ENCODE results near the gene PCSK6. TPM values are rescaled to one million over a fixed set of nuclear protein-coding genes. Genes with fewer than 3 reads are reported as not detected.

PCSK6 gene
- total RNA-seq, 1 donor from 2014 or later, result 0.40 TPM

DNA sequence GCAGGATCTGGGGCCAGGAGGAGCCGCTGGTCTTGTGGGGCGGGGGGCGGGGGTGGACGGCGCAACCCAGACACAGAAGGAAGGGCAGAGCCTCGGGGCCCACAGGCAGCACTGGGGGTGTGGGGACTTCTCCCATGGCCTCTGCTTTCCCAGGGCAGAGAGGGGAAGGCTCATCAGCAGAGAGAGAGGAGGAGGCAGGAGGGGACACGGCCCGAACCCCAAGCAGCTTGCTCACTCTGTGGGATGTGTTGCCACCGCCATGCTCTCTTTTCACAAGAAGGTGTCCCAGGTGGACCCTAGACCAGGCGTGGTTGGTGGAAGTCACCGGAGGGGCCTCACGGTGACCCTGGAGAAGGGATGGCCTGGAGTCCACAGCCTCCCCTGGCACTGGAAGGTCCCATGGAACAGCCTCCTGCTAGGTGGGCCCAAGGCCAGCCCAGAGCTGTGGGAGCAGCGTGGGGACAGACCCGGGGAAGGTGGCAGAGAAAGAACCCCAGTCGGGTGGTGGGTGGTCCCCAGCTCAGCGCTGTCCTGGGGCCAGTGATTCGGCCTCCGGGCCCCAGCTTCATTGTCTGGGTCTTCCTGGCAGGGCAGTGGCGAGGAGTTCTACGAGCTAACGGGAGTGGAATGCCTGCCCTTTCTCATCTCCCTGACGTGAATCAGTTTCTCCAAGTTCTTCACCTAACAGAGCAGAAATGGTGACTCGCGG, 46.8 kb upstream of the PCSK6 start:
- Mint-ChIP-seq H3K27me3 (ENCODE audit: low read depth) (peaks cover 18% of the 10 kb centered on the region), H3K27ac (ENCODE audit: unreplicated experiment) (no peak overlapping the region), H3K4me1 (ENCODE audit: low read depth) (peaks cover 20% of the 10 kb centered on the region), H3K9me3 (ENCODE audit: low read depth) (peaks cover 5% of the 10 kb centered on the region), H3K36me3 (ENCODE audit: low read depth) (peaks cover 1% of the 10 kb centered on the region), H3K4me3 (ENCODE audit: unreplicated experiment) (no peak overlapping the region)
- TF ChIP-seq, protein P1, sequence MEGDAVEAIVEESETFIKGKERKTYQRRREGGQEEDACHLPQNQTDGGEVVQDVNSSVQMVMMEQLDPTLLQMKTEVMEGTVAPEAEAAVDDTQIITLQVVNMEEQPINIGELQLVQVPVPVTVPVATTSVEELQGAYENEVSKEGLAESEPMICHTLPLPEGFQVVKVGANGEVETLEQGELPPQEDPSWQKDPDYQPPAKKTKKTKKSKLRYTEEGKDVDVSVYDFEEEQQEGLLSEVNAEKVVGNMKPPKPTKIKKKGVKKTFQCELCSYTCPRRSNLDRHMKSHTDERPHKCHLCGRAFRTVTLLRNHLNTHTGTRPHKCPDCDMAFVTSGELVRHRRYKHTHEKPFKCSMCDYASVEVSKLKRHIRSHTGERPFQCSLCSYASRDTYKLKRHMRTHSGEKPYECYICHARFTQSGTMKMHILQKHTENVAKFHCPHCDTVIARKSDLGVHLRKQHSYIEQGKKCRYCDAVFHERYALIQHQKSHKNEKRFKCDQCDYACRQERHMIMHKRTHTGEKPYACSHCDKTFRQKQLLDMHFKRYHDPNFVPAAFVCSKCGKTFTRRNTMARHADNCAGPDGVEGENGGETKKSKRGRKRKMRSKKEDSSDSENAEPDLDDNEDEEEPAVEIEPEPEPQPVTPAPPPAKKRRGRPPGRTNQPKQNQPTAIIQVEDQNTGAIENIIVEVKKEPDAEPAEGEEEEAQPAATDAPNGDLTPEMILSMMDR (IDR thresholded peaks at IDR 0.05), result no peak
- no peak for DNase-seq (ENCODE audit: low spot score)

GRCh38 chr15:101535170-101535902, 45.8 kb upstream of the PCSK6 start:
- TF ChIP-seq, protein P1 (IDR thresholded peaks at IDR 0.05), result no peak
- Mint-ChIP-seq H3K9me3 (ENCODE audit: low read depth) (peaks cover 5% of the 10 kb centered on the region), H3K36me3 (ENCODE audit: low read depth) (peaks cover 1% of the 10 kb centered on the region), H3K27ac (ENCODE audit: unreplicated experiment) (no peak overlapping the region), H3K4me3 (ENCODE audit: unreplicated experiment) (no peak overlapping the region), H3K27me3 (ENCODE audit: low read depth) (peaks cover 26% of the 10 kb centered on the region), H3K4me1 (ENCODE audit: low read depth) (peaks cover 20% of the 10 kb centered on the region)
- no peak for DNase-seq (ENCODE audit: low spot score)

- no peak for DNase-seq (ENCODE audit: low spot score)
- Mint-ChIP-seq H3K27me3 (ENCODE audit: low read depth) (peaks cover 27% of the 10 kb centered on the region), H3K9me3 (ENCODE audit: low read depth) (peaks cover 5% of the 10 kb centered on the region), H3K4me3 (ENCODE audit: unreplicated experiment) (no peak overlapping the region), H3K4me1 (ENCODE audit: low read depth) (peaks cover 20% of the 10 kb centered on the region), H3K27ac (ENCODE audit: unreplicated experiment) (no peak overlapping the region), H3K36me3 (ENCODE audit: low read depth) (peaks cover 1% of the 10 kb centered on the region)
- TF ChIP-seq, protein P1 (IDR thresholded peaks at IDR 0.05), result no peak
These were observed 45.0 kb upstream of the PCSK6 start for GRCh38 chr15:101534376-101534970.

DNA sequence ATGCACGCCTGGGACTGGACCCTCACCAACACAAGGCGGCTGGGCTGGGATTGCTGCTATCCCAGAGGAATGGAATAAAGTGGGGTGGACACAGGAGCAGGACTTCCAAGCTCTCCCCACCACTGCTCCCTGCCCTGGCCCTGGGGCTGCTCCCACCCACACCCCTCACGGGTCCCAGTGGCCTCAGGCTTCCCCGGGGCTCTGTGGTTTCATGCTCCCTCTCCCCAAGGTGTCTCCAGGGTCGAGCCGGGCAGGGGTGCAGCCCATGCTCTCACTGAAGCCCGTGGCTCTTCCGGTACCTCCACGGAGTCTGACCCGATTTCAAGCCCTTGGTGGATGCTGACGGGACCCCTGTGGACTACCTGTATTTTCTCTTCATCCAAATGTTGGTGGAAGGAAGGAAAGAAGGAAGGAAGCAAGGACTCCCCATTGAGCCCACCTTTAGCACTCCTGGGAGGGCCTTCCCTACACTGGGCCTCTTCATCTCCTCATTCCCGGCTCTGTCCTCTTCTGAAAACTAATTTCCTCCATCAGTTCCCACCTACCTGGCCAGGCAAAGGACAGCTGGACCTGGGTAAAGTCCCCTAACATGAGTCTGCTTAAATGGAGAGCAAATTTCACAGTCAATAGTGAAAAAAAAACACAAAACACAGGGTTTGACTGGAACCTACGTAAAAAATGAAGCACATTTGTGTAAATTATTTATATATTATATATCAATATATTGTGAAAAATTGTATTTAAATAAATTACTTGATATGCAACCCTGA, 44.0 kb upstream of the PCSK6 start:
- no peak for DNase-seq (ENCODE audit: low spot score)
- Mint-ChIP-seq H3K4me1 (ENCODE audit: low read depth) (peaks cover 20% of the 10 kb centered on the region), H3K36me3 (ENCODE audit: low read depth) (peaks cover 1% of the 10 kb centered on the region), H3K27me3 (ENCODE audit: low read depth) (peaks cover 34% of the 10 kb centered on the region), H3K27ac (ENCODE audit: unreplicated experiment) (no peak overlapping the region), H3K4me3 (ENCODE audit: unreplicated experiment) (no peak overlapping the region), H3K9me3 (ENCODE audit: low read depth) (no peaks in the 10 kb centered on the region)
- TF ChIP-seq, protein P1 (IDR thresholded peaks at IDR 0.05), result no peak

DNA sequence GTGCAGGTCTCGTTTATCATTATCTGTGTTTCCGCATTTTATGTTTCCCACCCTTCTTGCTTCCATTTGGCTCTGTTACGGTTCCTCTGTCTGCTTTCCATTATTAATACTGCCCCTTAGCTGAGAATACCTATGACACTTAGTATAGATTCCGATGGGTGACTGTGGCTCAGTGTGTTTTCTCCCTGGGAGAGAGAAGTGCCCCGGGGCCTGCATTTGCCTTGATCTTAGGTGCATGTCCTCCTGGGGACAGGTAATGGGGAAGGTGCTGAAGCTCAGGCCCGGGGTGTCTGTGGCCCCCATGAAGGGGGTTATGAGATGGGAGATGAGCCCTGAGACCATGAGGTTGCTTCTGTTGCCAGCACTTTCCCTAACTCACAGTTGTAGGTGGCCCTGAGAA, 43.4 kb upstream of the PCSK6 start:
- no peak for DNase-seq (ENCODE audit: low spot score)
- no peak overlapping the region for H3K27ac Mint-ChIP-seq (ENCODE audit: unreplicated experiment)
- no peaks in the 10 kb centered on the region for H3K9me3 Mint-ChIP-seq (ENCODE audit: low read depth)
- no peak overlapping the region for H3K4me3 Mint-ChIP-seq (ENCODE audit: unreplicated experiment)
- H3K27me3 Mint-ChIP-seq (ENCODE audit: low read depth), result peaks cover 36% of the 10 kb centered on the region
- H3K36me3 Mint-ChIP-seq (ENCODE audit: low read depth), result peaks cover 1% of the 10 kb centered on the region
- H3K4me1 Mint-ChIP-seq (ENCODE audit: low read depth), result peaks cover 21% of the 10 kb centered on the region
- TF ChIP-seq, protein P1 (IDR thresholded peaks at IDR 0.05), result no peak
